Endothelial cell of umbilical vein (primary cell): ENCODE data around the gene RAP1GDS1. TPM values are rescaled to one million over a fixed set of nuclear protein-coding genes. Genes with fewer than 3 reads are reported as not detected.
A peak's percentile ranks its signal among the peaks of the same experiment; 100 is the strongest.

Experiments used
- BruUV-seq: library from RNA; stranded (reverse); fragments of 400-500 nt; replicated peaks from 2 replicates; lab custom pipeline; 2021; lab: Mats Ljungman, UMichigan
- CTCF ChIA-PET: fragments of 300-600, 350-600 bp; sonication (Branson Sonifier 250); formaldehyde crosslinking; loops from one replicate; lab custom pipeline; 2021; ENCODE audit warnings: antibody characterized with exemption, inconsistent platforms; lab: Charles Lee
- POLR2A ChIA-PET: fragments of 300-600, 350-600 bp; sonication (Branson Sonifier 250); formaldehyde crosslinking; loops from one replicate; lab custom pipeline; 2021; ENCODE audit warnings: antibody characterized with exemption, inconsistent platforms; lab: Charles Lee
- DNase-seq: peaks from one replicate; pipeline ENCODE4 v3.0.0-alpha.2; 2011; ENCODE audit warnings: low read depth, low spot score
- FAIRE-seq: peaks from 2 replicates; lab custom pipeline; 2011; peaks lifted over from hg19 to GRCh38; lab: Jason Lieb, UNC
- H2AFZ ChIP-seq: 2 replicates; pipeline ENCODE4 v1.6.0; 2012; ENCODE audit warnings: low read depth, low read length, control low read depth, inconsistent platforms
- H3K27ac ChIP-seq: 2 replicates; pipeline ENCODE4 v1.5.1; 2011; ENCODE audit warnings: low read depth, mild to moderate bottlenecking, control low read depth, low read length, moderate library complexity; ENCODE audit not compliant: insufficient read depth
- H3K27me3 ChIP-seq, 2 experiments: 2 replicates each; pipeline versions ENCODE4 v1.6.0 to v1.6.1; 2011; ENCODE audit warnings: low read length in 2 of 2, mixed read lengths in 1 of 2; ENCODE audit not compliant: control insufficient read depth in 2 of 2, insufficient read depth in 2 of 2
- H3K36me3 ChIP-seq, 2 experiments: 2 replicates in 1 of 2; 3 replicates in 1 of 2; pipeline ENCODE4 v1.5.1; 2011; ENCODE audit warnings: low read length in 2 of 2, mild to moderate bottlenecking in 1 of 2, moderate library complexity in 1 of 2; ENCODE audit not compliant: control insufficient read depth in 2 of 2, insufficient read depth in 2 of 2; ENCODE audit errors: extremely low read depth in 1 of 2
- H3K4me1 ChIP-seq: 3 replicates; pipeline ENCODE4 v1.5.1; 2011; ENCODE audit warnings: mild to moderate bottlenecking, low read length; ENCODE audit not compliant: control insufficient read depth, insufficient read depth; ENCODE audit errors: extremely low read depth
- H3K4me2 ChIP-seq: 2 replicates; pipeline ENCODE4 v1.6.1; 2011; ENCODE audit warnings: low read length, control low read depth, mixed read lengths; ENCODE audit not compliant: insufficient read depth
- H3K4me3 ChIP-seq, 3 experiments: fragments of 200-600 bp in 1 of 3; sonication (generic), shearing (Covaris generic) in 1 of 3; replicated peaks in 1 of 3; 2 replicates each; pipeline ENCODE4 v1.5.1; 2011 to 2016; ENCODE audit warnings: control low read depth in 3 of 3, low read length in 3 of 3, mild to moderate bottlenecking in 2 of 3, inconsistent platforms in 1 of 3, low read depth in 1 of 3, moderate library complexity in 1 of 3; ENCODE audit not compliant: insufficient read depth in 1 of 3
- H3K79me2 ChIP-seq: 2 replicates; pipeline ENCODE4 v1.6.0; 2012; ENCODE audit warnings: low read length, inconsistent platforms; ENCODE audit not compliant: control insufficient read depth, insufficient read depth
- H3K9ac ChIP-seq: replicated peaks from 2 replicates; pipeline ENCODE3; 2011; ENCODE audit warnings: low read length, control low read depth; ENCODE audit not compliant: insufficient read depth; ENCODE audit errors: extremely low read depth
- H3K9me1 ChIP-seq: replicated peaks from 3 replicates; pipeline ENCODE4 v1.6.0; 2011; ENCODE audit warnings: mild to moderate bottlenecking, low read length; ENCODE audit not compliant: control insufficient read depth, insufficient read depth; ENCODE audit errors: extremely low read depth
- H3K9me3 ChIP-seq: replicated peaks from 2 replicates; pipeline ENCODE4 v1.5.1; 2012; ENCODE audit warnings: low read length, inconsistent platforms; ENCODE audit not compliant: control insufficient read depth, insufficient read depth
- H4K20me1 ChIP-seq: replicated peaks from 2 replicates; pipeline ENCODE3; 2011; ENCODE audit warnings: mild to moderate bottlenecking, low read length; ENCODE audit not compliant: control insufficient read depth, insufficient read depth; ENCODE audit errors: extremely low read depth
- GATA2 ChIP-seq: IDR thresholded peaks from 2 replicates; pipeline ENCODE4 v1.7.0; 2011; ENCODE audit warnings: low read depth, mild to moderate bottlenecking, moderate library complexity, mixed read lengths, low read length; ENCODE audit not compliant: insufficient read length, insufficient read depth
- MYC ChIP-seq: IDR thresholded peaks from one replicate; pipeline ENCODE4 v1.6.1; 2011; ENCODE audit warnings: mild to moderate bottlenecking, low read depth, low read length
- POLR2A ChIP-seq: IDR thresholded peaks from 2 replicates; pipeline ENCODE4 v1.6.1; 2012; ENCODE audit warnings: low read depth, mild to moderate bottlenecking, control low read depth, low read length
- dilution Hi-C: fragments of 300-500 bp; cut with MboI; formaldehyde crosslinking; loops from one replicate; pipeline ENCODE4 v1.15.0; 2019; ENCODE audit warnings: low sequenced_read_pairs; ENCODE audit not compliant: extremely low pct_ligation_motif_present
- intact Hi-C: fragments of 100-400 bp; cut with micrococcal nuclease; formaldehyde crosslinking; loops from one replicate; pipeline ENCODE4 v1.10.0; 2022
- polyA plus RNA-seq, 4 experiments: library from polyadenylated mRNA; depleted of rRNA in 3 of 4; stranded (reverse) in 3 of 4; unstranded in 1 of 4; fragments of >200 nt; gene quantifications; 2 replicates each; pipeline versions ENCODE4 v1.2.1 to v1.2.3, GENCODE V29; 2011 to 2012; ENCODE audit warnings: missing spikeins in 1 of 4
- total RNA-seq: library from RNA; stranded (reverse); gene quantifications from 2 replicates; pipeline ENCODE4 v1.2.3, GENCODE V29; 2021
- TF ChIP-seq, protein P1 (sequence below), 2 donors: IDR thresholded peaks; 1 replicate in 1 of 2; 2 replicates in 1 of 2; pipeline ENCODE4 v1.5.1; 2011; ENCODE audit warnings: low read length in 2 of 2, mild to moderate bottlenecking in 2 of 2, moderate library complexity in 2 of 2, control low read depth in 1 of 2, inconsistent platforms in 1 of 2, low read depth in 1 of 2; ENCODE audit not compliant: insufficient read depth in 1 of 2; ENCODE audit errors: extremely low read depth in 1 of 2

Gene RAP1GDS1
- total and polyA plus RNA-seq, 2 donors (not counting 3 experiments of a cell fraction or from before 2014, with no cell fraction given), result 17.6 to 52.8 TPM

DNA sequence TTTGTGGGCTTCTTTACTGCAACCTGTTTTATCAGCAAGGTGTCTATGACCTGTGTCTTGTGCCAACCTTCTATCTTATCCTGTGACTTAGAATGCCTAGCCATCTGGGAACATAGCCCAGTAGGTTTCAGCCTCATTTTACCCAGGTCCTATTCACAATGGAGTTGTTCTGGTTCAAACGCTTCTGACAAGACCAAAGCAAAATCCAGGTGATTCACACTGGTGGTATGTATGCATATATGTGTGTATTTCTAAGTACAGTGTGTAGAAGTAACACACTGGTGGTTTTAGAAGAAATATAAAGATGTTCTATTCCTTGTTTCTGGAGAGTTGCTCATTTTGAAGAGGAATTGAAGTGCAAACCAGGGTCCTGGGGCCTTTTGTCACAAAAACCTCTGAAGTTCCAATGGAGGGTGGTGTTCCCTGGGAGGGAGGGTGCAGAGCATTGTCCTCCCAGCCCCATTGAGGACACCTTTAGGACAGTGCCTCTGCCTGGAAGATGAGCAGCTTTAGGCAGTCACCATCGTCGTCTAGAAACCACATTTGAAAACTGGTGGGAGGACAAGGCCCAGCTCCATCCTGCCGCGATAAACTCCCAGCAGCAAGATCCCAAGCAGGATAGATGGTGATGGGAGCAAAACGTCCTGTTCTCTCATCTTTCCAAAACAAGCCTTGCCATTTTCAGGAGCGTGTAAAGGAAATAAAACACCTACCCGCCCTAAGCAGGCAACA lies 205.8 kb downstream of the RAP1GDS1 start:
- TF ChIP-seq, protein P1, sequence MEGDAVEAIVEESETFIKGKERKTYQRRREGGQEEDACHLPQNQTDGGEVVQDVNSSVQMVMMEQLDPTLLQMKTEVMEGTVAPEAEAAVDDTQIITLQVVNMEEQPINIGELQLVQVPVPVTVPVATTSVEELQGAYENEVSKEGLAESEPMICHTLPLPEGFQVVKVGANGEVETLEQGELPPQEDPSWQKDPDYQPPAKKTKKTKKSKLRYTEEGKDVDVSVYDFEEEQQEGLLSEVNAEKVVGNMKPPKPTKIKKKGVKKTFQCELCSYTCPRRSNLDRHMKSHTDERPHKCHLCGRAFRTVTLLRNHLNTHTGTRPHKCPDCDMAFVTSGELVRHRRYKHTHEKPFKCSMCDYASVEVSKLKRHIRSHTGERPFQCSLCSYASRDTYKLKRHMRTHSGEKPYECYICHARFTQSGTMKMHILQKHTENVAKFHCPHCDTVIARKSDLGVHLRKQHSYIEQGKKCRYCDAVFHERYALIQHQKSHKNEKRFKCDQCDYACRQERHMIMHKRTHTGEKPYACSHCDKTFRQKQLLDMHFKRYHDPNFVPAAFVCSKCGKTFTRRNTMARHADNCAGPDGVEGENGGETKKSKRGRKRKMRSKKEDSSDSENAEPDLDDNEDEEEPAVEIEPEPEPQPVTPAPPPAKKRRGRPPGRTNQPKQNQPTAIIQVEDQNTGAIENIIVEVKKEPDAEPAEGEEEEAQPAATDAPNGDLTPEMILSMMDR (IDR thresholded peaks at IDR 0.05; ENCODE audit: extremely low read depth in 1 of 2, insufficient read depth in 1 of 2, low read depth in 1 of 2, low read length in 2 of 2), result no peak
- no peak for TF ChIP-seq MYC
- TF ChIP-seq POLR2A, result no peak
- Histone ChIP-seq H3K4me1 (peaks cover 17% of the 10 kb centered on the region), H3K27me3 (no peaks in the 10 kb centered on the region), H3K9me1 (no peaks in the 10 kb centered on the region), H2AFZ (no peak overlapping the region), H3K9ac (no peak overlapping the region), H3K36me3 (peaks cover 4% of the 10 kb centered on the region in 2 experiments), H3K4me2 (no peak overlapping the region), H3K27ac (no peak overlapping the region), H3K79me2 (no peaks in the 10 kb centered on the region), H3K4me3 (no peak overlapping the region), H4K20me1 (no peaks in the 10 kb centered on the region), H3K9me3 (no peaks in the 10 kb centered on the region)
- no peak for FAIRE-seq
- dilution Hi-C loops (no loop called here), intact Hi-C loops (loop anchor here (1.0 to 10.0 kb wide), 9 partner anchors 160 to 938 kb away; partner anchors contain the start of genes EIF4E, METAP1 and RAP1GDS1)
- ChIA-PET CTCF (interaction anchor here (0.7 to 3.3 kb wide), 64 partner anchors 8 to 938 kb away, joined by 3 to 59 read pairs (median 6); partner anchors contain the start of genes ADH4, ADH5, EIF4E and METAP1), POLR2A (no interaction called here)
- DNase-seq, result no peak
- BruUV-seq, result no TSS peak

DNA sequence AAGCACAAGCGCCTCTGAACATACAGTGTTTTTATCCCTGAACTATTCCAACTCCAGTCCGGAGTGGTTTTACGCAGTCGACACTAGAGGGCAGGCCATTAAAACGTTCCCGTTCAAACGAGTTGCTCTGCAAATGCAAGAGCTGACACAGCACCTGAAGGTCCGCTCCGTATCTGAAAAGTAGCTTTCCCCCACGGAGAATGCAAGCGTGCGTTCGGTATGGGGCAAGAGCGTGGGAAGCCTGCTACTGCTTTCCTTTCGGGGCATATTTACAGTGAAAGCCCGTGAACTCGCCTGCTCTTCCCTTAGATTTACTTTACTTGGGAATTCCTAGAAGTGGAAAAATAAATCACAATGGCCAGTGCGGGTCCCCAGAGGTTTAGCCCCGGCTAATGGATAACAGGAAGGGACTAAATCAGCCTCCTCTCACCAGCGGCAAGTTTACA lies 206.5 kb downstream of the RAP1GDS1 start:
- Histone ChIP-seq H4K20me1 (no peaks in the 10 kb centered on the region), H3K4me3 (peak overlapping the region in 2 of 3 experiments; percentile 9 to 62), H3K27me3 (no peaks in the 10 kb centered on the region), H2AFZ (peak overlapping the region; percentile 67), H3K36me3 (peaks cover 4 to 8% of the 10 kb centered on the region in 2 experiments), H3K27ac (no peak overlapping the region), H3K9me3 (no peaks in the 10 kb centered on the region), H3K4me2 (peak overlapping the region; percentile 86), H3K4me1 (peaks cover 17% of the 10 kb centered on the region), H3K79me2 (no peaks in the 10 kb centered on the region), H3K9me1 (no peaks in the 10 kb centered on the region), H3K9ac (peak overlapping the region; percentile 40)
- dilution Hi-C loops (no loop called here), intact Hi-C loops (loop anchor here (1.0 to 10.0 kb wide), 12 partner anchors 39 to 938 kb away; partner anchors contain the start of genes EIF4E, METAP1 and RAP1GDS1)
- no peak for TF ChIP-seq GATA2
- TF ChIP-seq, protein P1 (IDR thresholded peaks at IDR 0.05; ENCODE audit: extremely low read depth in 1 of 2, insufficient read depth in 1 of 2, low read depth in 1 of 2, low read length in 2 of 2), result peak; percentile 78 to 83
- BruUV-seq, result no TSS peak
- CTCF ChIA-PET, result interaction anchor here (0.6 to 3.3 kb wide), 91 partner anchors 9 to 943 kb away, joined by 3 to 59 read pairs (median 5); partner anchors contain the start of genes ADH4, ADH5, EIF4E and METAP1
- POLR2A ChIA-PET, result interaction anchor here (0.8 kb wide), 1 partner anchor 402 kb away, joined by 3 read pairs; no protein-coding TSS in a partner anchor
- DNase-seq (peak; percentile 86), FAIRE-seq (peak; percentile 86)
